H1 (cell line): ENCODE measurements around the gene ASAP2. TPM values are rescaled to one million over a fixed set of nuclear protein-coding genes. Genes with fewer than 3 reads are reported as not detected.

Experiments used
- CBX5 ChIP-seq: fragments of 300-800, 300-1000 bp; sonication (generic); IDR thresholded peaks from 2 replicates; pipeline ENCODE4 v1.7.1; 2016; ENCODE audit warnings: antibody characterized with exemption, low read length, low read depth
- FOSL1 ChIP-seq: IDR thresholded peaks from 2 replicates; pipeline ENCODE4 v1.6.1; 2011; ENCODE audit warnings: mild to moderate bottlenecking, low read depth, low read length, moderate library complexity; ENCODE audit not compliant: insufficient read depth
- HDAC6 ChIP-seq: IDR thresholded peaks from one replicate; pipeline ENCODE4 v1.7.1; 2012; ENCODE audit warnings: low read depth, mild to moderate bottlenecking, inconsistent platforms, low read length, moderate library complexity
- RXRA ChIP-seq: IDR thresholded peaks from 2 replicates; pipeline ENCODE4 v1.6.1; 2011; ENCODE audit warnings: low read depth, mild to moderate bottlenecking, low read length, moderate library complexity; ENCODE audit not compliant: insufficient read depth
- SIN3A ChIP-seq, 2 experiments: IDR thresholded peaks in 1 of 2; conservative IDR thresholded peaks in 1 of 2; 2 replicates each; pipeline ENCODE4 v1.6.1; 2011 to 2012; ENCODE audit warnings: low read length in 2 of 2, improper control_type of control experiment in 1 of 2, low read depth in 1 of 2, mild to moderate bottlenecking in 1 of 2
- TAF7 ChIP-seq: optimal IDR thresholded peaks from 2 replicates; pipeline ENCODE3; 2011; ENCODE audit warnings: low read depth, mild to moderate bottlenecking, inconsistent platforms, low read length, moderate library complexity, borderline replicate concordance
- ZNF274 ChIP-seq: IDR thresholded peaks from 2 replicates; pipeline ENCODE4 v1.7.0; 2012; ENCODE audit warnings: low read length, borderline replicate concordance; ENCODE audit errors: extremely low read depth
- polyA plus RNA-seq, 7 experiments: library from polyadenylated mRNA; depleted of rRNA in 3 of 7; stranded (reverse) in 5 of 7; unstranded in 2 of 7; fragments of >200 nt in 5 of 7; fragments of 200-250 nt in 2 of 7; gene quantifications; 1 replicate in 5 of 7; 2 replicates in 1 of 7; 4 replicates in 1 of 7; pipeline versions ENCODE4 v1.2.1 to v1.2.3, GENCODE V29; 2011 to 2013; ENCODE audit warnings: missing spikeins in 2 of 7, mixed read lengths in 2 of 7
- total RNA-seq: library from RNA; stranded (reverse); fragmentation: NEBNext Ultra II Directional; extraction: Animal tissue kit (Norgen Biotek cat#: 25700); gene quantifications from 2 replicates; pipeline ENCODE4 v1.2.1, GENCODE V29; 2021
- TF ChIP-seq, protein P1 (sequence below): IDR thresholded peaks from 2 replicates; pipeline ENCODE4 v1.6.1; 2012; ENCODE audit warnings: low read length, inconsistent platforms

ASAP2 gene
- total and polyA plus RNA-seq, 2 of the 8 experiments (the other 6 are each of a cell fraction or from before 2014, with no cell fraction given): 10.2 to 18.7 TPM

DNA sequence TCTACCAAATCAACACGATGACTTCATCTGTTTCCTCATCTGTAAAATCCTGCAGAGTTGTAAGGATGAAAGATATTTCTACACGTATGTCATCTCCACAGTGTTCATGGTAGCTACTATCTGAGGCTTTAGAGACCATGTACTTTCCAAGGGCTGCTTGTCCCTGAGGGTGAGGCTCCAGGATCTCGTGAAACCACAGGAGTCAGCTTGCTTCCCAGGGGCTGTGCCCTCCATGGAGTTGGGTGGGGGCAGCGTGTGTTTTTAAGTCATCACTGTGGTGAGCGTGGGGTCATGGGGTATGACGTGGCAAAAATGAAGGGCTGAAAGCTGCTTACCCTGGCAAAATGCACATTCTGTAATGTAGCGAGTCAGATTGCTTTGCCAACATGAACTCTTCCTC lies 81.6 kb downstream of the ASAP2 start (continued):
- TF ChIP-seq RXRA (no peak), TAF7 (no peak), HDAC6 (no peak), CBX5 (no peak), SIN3A (conservative IDR thresholded peaks at IDR 0.05 in 1 of 2, IDR thresholded peaks at IDR 0.05 in 1 of 2; ENCODE audit: low read depth in 1 of 2, low read length in 2 of 2) (no peak), ZNF274 (no peak), FOSL1 (no peak)
- TF ChIP-seq, protein P1, sequence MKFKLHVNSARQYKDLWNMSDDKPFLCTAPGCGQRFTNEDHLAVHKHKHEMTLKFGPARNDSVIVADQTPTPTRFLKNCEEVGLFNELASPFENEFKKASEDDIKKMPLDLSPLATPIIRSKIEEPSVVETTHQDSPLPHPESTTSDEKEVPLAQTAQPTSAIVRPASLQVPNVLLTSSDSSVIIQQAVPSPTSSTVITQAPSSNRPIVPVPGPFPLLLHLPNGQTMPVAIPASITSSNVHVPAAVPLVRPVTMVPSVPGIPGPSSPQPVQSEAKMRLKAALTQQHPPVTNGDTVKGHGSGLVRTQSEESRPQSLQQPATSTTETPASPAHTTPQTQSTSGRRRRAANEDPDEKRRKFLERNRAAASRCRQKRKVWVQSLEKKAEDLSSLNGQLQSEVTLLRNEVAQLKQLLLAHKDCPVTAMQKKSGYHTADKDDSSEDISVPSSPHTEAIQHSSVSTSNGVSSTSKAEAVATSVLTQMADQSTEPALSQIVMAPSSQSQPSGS: no peak
- TF ChIP-seq, all 59 proteins: peak for 0
